Gastrocnemius medialis (tissue), 4 donors: ENCODE measurements around the gene GCKR. TPM values are rescaled to one million over a fixed set of nuclear protein-coding genes. Genes with fewer than 3 reads are reported as not detected.

ENCODE experiments used
- ATAC-seq, 2 donors: fragments of 150-250 bp; one replicate each; pipeline ENCODE4 v1.9.1; 2016
- DNase-seq, 2 donors: peaks; one replicate each; pipeline ENCODE4 v3.0.0-alpha.2; 2019
- H3K27ac ChIP-seq, 4 donors: fragments of 200-600 bp; sonication (generic); 1 replicate in 1 of 4; 2 replicates in 3 of 4; pipeline ENCODE4 v1.5.1; 2016 to 2018; ENCODE audit warnings: mild to moderate bottlenecking in 2 of 4, moderate library complexity in 1 of 4
- H3K27me3 ChIP-seq, 3 donors: fragments of 200-600 bp; sonication (generic) in 2 of 3; 1 replicate in 1 of 3; 2 replicates in 2 of 3; pipeline versions ENCODE4 v1.5.1 to v1.6.0; 2016 to 2019; ENCODE audit warnings: mild to moderate bottlenecking in 1 of 3, moderate library complexity in 1 of 3
- H3K36me3 ChIP-seq, 2 donors: fragments of 200-600 bp; sonication (generic) in 1 of 2; one replicate each; pipeline ENCODE4 v1.5.1; 2017 to 2018
- H3K4me1 ChIP-seq, 2 donors: fragments of 200-600 bp; sonication (generic) in 1 of 2; one replicate each; pipeline ENCODE4 v1.5.1; 2016 to 2017; ENCODE audit warnings: mild to moderate bottlenecking in 2 of 2
- H3K4me3 ChIP-seq, 4 donors: fragments of 200-600 bp; sonication (generic) in 3 of 4; 1 replicate in 1 of 4; 2 replicates in 3 of 4; pipeline ENCODE4 v1.5.1; 2016 to 2019; ENCODE audit warnings: mild to moderate bottlenecking in 2 of 4
- H3K9me3 ChIP-seq, 3 donors: fragments of 200-600 bp; sonication (generic) in 2 of 3; 1 replicate in 1 of 3; 2 replicates in 2 of 3; pipeline ENCODE4 v1.5.1; 2016 to 2019
- POLR2A ChIP-seq, 2 donors: fragments of 450-650 bp; IDR thresholded peaks; one replicate each; pipeline ENCODE4 v1.6.1; 2017; ENCODE audit warnings: antibody characterized with exemption in 2 of 2, mild to moderate bottlenecking in 2 of 2, moderate library complexity in 2 of 2
- in situ Hi-C, 4 donors: fragments of 200-750 bp; cut with MboI; loops; one replicate each; pipeline versions ENCODE4 v1.15.0 to v1.8.0; 2017; ENCODE audit warnings: low sequenced_read_pairs in 4 of 4
- intact Hi-C: fragments of 100-400 bp; cut with DNase I; formaldehyde crosslinking; loops from one replicate; pipeline ENCODE4 v1.15.1; 2023; ENCODE audit warnings: low total_unique reads
- total RNA-seq, 4 donors: library from RNA; depleted of rRNA; stranded (reverse); fragments of >200 nt; gene quantifications; one replicate each; pipeline versions ENCODE4 v1.1.0 to v1.2.3, GENCODE V29; 2016
- TF ChIP-seq, protein P1 (sequence below), 5 experiments: fragments of 450-650 bp in 3 of 5; fragments of 200-600 bp in 2 of 5; sonication (generic) in 2 of 5; IDR thresholded peaks in 4 of 5; conservative IDR thresholded peaks in 1 of 5; 1 replicate in 4 of 5; 2 replicates in 1 of 5; pipeline ENCODE4 v1.5.1; 2016 to 2019; ENCODE audit warnings: antibody characterized with exemption in 5 of 5, mild to moderate bottlenecking in 3 of 5, moderate library complexity in 3 of 5

GCKR gene
- total RNA-seq, 4 donors from 2014 or later = 0.40 TPM; not detected in 3

DNA sequence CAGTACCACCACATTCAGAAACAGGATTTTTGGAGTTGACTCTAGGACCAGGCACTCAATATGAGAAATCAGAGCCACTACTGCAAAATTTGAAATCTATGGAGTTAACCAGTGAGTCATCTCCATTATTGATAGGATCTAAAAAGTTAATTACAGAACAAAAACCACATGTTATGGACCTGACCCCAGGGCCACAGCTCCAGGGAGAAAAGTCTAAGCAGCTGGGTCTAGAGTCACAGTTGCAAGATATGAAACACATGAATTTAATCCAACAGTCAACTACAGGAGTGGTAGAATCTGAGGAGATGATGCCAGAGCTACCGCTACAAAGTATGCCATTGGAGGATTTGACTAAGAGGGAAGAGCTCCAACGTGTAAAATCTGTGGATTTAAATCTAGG, 72.8 kb downstream of the GCKR start:
- no peaks in the 10 kb centered on the region for H3K36me3 ChIP-seq
- DNase-seq (no peak), ATAC-seq (no peak)
- H3K9me3 ChIP-seq = no peaks in the 10 kb centered on the region
- H3K4me3 ChIP-seq = no peak overlapping the region
- TF ChIP-seq POLR2A (IDR thresholded peaks at IDR 0.05) = no peak
- TF ChIP-seq, protein P1, sequence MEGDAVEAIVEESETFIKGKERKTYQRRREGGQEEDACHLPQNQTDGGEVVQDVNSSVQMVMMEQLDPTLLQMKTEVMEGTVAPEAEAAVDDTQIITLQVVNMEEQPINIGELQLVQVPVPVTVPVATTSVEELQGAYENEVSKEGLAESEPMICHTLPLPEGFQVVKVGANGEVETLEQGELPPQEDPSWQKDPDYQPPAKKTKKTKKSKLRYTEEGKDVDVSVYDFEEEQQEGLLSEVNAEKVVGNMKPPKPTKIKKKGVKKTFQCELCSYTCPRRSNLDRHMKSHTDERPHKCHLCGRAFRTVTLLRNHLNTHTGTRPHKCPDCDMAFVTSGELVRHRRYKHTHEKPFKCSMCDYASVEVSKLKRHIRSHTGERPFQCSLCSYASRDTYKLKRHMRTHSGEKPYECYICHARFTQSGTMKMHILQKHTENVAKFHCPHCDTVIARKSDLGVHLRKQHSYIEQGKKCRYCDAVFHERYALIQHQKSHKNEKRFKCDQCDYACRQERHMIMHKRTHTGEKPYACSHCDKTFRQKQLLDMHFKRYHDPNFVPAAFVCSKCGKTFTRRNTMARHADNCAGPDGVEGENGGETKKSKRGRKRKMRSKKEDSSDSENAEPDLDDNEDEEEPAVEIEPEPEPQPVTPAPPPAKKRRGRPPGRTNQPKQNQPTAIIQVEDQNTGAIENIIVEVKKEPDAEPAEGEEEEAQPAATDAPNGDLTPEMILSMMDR (IDR thresholded peaks at IDR 0.05 in 4 of 5, conservative IDR thresholded peaks at IDR 0.05 in 1 of 5) = no peak
- H3K27ac ChIP-seq = no peak overlapping the region
- no peaks in the 10 kb centered on the region for H3K27me3 ChIP-seq
- no peaks in the 10 kb centered on the region for H3K4me1 ChIP-seq
- intact Hi-C loops = no loop called here
- in situ Hi-C loops = no loop called here

DNA sequence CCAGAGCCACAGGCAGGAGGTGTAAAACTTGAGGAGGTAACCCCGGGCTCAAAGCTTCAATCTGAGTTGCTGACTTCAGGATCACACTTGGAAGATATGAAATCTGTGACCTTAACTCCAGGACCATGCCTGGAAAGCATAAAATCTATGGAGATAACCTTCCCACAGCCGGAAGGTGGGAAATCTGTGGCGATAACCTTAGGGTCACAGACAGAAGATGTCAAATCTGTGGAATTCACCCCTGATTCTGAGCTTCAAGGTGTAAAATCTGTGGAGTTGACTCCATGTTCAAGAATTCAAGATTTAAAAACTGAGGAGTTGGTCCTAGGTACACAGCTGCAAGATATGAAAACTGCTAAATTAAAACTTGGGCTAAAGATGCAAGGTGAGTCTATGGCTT, 74.6 kb downstream of the GCKR start:
- in situ Hi-C loops = no loop called here
- no peaks in the 10 kb centered on the region for H3K9me3 ChIP-seq
- intact Hi-C loops = no loop called here
- ATAC-seq (no peak), DNase-seq (no peak)
- H3K27me3 ChIP-seq = no peaks in the 10 kb centered on the region
- H3K27ac ChIP-seq = no peak overlapping the region
- H3K36me3 ChIP-seq = no peaks in the 10 kb centered on the region
- no peak overlapping the region for H3K4me3 ChIP-seq
- TF ChIP-seq, protein P1 (IDR thresholded peaks at IDR 0.05 in 4 of 5, conservative IDR thresholded peaks at IDR 0.05 in 1 of 5) = no peak
- no peak for TF ChIP-seq POLR2A (IDR thresholded peaks at IDR 0.05)
- H3K4me1 ChIP-seq = no peaks in the 10 kb centered on the region

DNA sequence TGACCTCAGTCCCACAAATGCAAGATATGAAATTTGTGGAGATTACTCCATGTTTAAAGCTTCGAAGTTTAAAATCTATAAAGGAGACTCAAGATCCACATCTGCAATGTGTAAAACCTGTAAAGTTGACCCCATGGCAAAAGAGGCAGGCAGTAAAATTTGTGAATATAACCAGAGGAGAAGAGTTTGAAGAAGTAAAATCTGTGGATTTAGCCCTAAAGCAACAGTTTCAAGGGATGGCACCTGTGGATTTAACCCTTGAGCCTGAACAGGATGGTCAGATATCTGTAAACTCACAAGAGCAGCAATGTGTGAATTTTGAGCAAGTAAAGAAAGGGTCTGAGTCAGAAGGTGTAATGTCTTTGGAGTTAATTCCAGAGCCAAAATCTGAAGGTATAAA, 75.0 kb downstream of the GCKR start:
- Histone ChIP-seq H3K4me3 (no peak overlapping the region), H3K27ac (no peak overlapping the region), H3K4me1 (no peaks in the 10 kb centered on the region), H3K27me3 (no peaks in the 10 kb centered on the region), H3K36me3 (no peaks in the 10 kb centered on the region), H3K9me3 (no peaks in the 10 kb centered on the region)
- no peak for DNase-seq
- no peak for ATAC-seq
- no peak for TF ChIP-seq POLR2A (IDR thresholded peaks at IDR 0.05)
- TF ChIP-seq, protein P1 (IDR thresholded peaks at IDR 0.05 in 4 of 5, conservative IDR thresholded peaks at IDR 0.05 in 1 of 5) = no peak
- intact Hi-C loops = no loop called here
- in situ Hi-C loops = no loop called here

DNA sequence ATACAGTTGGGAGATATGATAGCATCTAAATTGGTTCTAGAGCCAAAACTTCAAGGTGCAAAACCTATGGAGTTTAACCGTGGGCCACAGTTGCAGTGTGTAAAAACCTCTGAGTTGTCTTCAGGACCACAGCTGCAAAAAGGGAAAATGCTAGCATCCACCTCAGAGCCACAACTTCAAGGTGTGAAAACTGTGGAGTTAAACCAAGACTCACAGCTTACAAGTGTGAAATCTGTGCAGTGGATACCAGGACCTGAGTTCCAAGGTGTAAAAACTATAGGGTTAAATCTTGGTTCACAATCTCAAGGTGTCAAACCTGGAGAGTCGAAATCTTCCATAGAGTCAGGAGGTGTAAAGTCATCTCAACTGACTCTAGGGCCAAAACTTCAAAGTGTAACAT, 75.8 kb downstream of the GCKR start:
- Histone ChIP-seq H3K27ac (no peak overlapping the region), H3K9me3 (no peaks in the 10 kb centered on the region), H3K27me3 (no peaks in the 10 kb centered on the region), H3K36me3 (no peaks in the 10 kb centered on the region), H3K4me1 (no peaks in the 10 kb centered on the region), H3K4me3 (no peak overlapping the region)
- in situ Hi-C loops (no loop called here), intact Hi-C loops (no loop called here)
- no peak for DNase-seq
- TF ChIP-seq, protein P1 (IDR thresholded peaks at IDR 0.05 in 4 of 5, conservative IDR thresholded peaks at IDR 0.05 in 1 of 5) = no peak
- TF ChIP-seq POLR2A (IDR thresholded peaks at IDR 0.05) = no peak
- ATAC-seq = no peak

DNA sequence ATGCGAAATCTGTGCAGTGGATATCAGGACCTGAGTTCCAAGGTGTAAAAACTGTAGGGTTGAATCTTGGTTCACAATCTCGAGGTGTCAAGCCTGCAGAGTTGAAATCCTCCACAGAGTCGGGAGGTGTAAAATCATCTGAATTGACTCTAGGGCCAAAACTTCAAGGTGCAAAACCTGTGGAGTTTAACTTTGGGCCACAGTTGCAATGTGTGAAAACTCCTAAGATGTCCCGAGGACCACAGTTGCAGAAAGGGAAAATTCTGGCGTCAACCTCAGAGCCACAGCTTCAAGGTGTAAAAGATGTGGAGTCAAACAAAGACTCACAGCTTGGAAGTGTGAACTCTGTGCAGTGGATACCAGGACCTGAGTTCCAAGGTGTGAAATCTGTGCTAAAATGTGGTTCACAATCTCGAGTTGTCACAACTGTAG, 76.4 kb downstream of the GCKR start:
- DNase-seq (no peak), ATAC-seq (no peak)
- in situ Hi-C loops = no loop called here
- Histone ChIP-seq H3K27ac (no peak overlapping the region), H3K4me1 (no peaks in the 10 kb centered on the region), H3K36me3 (no peaks in the 10 kb centered on the region), H3K9me3 (no peaks in the 10 kb centered on the region), H3K4me3 (no peak overlapping the region), H3K27me3 (no peaks in the 10 kb centered on the region)
- TF ChIP-seq, protein P1 (IDR thresholded peaks at IDR 0.05 in 4 of 5, conservative IDR thresholded peaks at IDR 0.05 in 1 of 5) = no peak
- TF ChIP-seq POLR2A (IDR thresholded peaks at IDR 0.05) = no peak
- intact Hi-C loops = no loop called here
